Vagina (tissue), 2 donors: Measurements from ENCODE around the gene OGFRL1.

Experiments
- POLR2AphosphoS5 ChIP-seq, 2 donors: sonication (generic); formaldehyde crosslinking; IDR thresholded peaks; one replicate each; pipeline ENCODE4 v1.9.0; 2017; ENCODE audit warnings: antibody characterized with exemption in 2 of 2, mild to moderate bottlenecking in 2 of 2, low read depth in 1 of 2; ENCODE audit not compliant: insufficient read depth in 1 of 2
- TF ChIP-seq, protein P1 (sequence below), 3 experiments: fragments of 450-650 bp in 2 of 3; fragments of 200-600 bp in 1 of 3; sonication (generic) in 1 of 3; IDR thresholded peaks; one replicate each; pipeline ENCODE4 v1.5.1; 2017 to 2019; ENCODE audit warnings: antibody characterized with exemption in 3 of 3, mild to moderate bottlenecking in 2 of 3, moderate library complexity in 2 of 3

DNA sequence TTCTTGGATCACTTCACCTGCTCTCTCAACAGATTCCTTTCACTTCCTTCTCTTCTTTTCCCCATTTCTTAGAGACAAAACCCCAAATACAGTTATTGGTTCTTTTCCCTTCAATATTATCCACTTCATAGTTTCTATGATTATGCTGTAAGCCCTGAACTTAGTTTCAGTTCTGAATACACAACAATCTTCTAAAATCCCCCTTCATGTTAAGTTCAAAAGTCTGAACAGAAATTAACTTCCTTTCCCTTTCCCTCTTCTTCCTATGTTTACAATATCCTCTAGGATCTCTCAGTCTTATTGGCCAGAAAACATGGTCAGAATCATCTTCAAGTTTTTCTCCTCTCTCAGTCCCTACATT is 57.7 kb downstream of the OGFRL1 start:
- TF ChIP-seq, protein P1, sequence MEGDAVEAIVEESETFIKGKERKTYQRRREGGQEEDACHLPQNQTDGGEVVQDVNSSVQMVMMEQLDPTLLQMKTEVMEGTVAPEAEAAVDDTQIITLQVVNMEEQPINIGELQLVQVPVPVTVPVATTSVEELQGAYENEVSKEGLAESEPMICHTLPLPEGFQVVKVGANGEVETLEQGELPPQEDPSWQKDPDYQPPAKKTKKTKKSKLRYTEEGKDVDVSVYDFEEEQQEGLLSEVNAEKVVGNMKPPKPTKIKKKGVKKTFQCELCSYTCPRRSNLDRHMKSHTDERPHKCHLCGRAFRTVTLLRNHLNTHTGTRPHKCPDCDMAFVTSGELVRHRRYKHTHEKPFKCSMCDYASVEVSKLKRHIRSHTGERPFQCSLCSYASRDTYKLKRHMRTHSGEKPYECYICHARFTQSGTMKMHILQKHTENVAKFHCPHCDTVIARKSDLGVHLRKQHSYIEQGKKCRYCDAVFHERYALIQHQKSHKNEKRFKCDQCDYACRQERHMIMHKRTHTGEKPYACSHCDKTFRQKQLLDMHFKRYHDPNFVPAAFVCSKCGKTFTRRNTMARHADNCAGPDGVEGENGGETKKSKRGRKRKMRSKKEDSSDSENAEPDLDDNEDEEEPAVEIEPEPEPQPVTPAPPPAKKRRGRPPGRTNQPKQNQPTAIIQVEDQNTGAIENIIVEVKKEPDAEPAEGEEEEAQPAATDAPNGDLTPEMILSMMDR (IDR thresholded peaks at IDR 0.05), result no peak
- no peak for TF ChIP-seq POLR2AphosphoS5 (IDR thresholded peaks at IDR 0.05; ENCODE audit: insufficient read depth in 1 of 2, low read depth in 1 of 2)
